HCT116 (cell line): ENCODE data around the gene NDUFA11. TPM values are rescaled to one million over a fixed set of nuclear protein-coding genes. Genes with fewer than 3 reads are reported as not detected.
"Not testable (repeated sequence)": the region's sequence is repeated elsewhere in the genome, so short reads cannot be mapped to it uniquely, and the experiment has no call there.

Experiments used
- ATAC-seq: fragments of 200-7000 bp; cut with Tn5 transposase; 2 replicates; pipeline ENCODE4 v1.9.1; 2020; ENCODE audit warnings: mild to moderate bottlenecking, moderate library complexity
- BruUV-seq: library from RNA; stranded (reverse); fragments of 400-500 nt; replicated peaks from 2 replicates; lab custom pipeline; 2021; lab: Mats Ljungman, UMichigan
- CTCF ChIA-PET: fragments of 300-600 bp; sonication (Branson Sonifier 250); formaldehyde crosslinking; loops from one replicate; lab custom pipeline; 2021; ENCODE audit warnings: antibody characterized with exemption; lab: Charles Lee
- POLR2A ChIA-PET: fragments of 300-600, 350-600 bp; sonication (Branson Sonifier 250); formaldehyde crosslinking; loops from one replicate; lab custom pipeline; 2021; ENCODE audit warnings: antibody characterized with exemption; lab: Charles Lee
- RAD21 ChIA-PET, 2 experiments: fragments of 300-600 bp; sonication (Branson Sonifier 250); formaldehyde crosslinking; loops; one replicate each; lab custom pipeline; 2023; ENCODE audit warnings: low total read pairs in 2 of 2; ENCODE audit not compliant: uncharacterized antibody in 2 of 2, unreplicated experiment in 2 of 2, low non-redundant PET in 1 of 2; lab: Charles Lee
- DNase-seq: peaks from one replicate; pipeline ENCODE4 v3.0.0-alpha.2; 2010; ENCODE audit warnings: low read depth, low spot score
- H2AFZ ChIP-seq: fragments of 200-600 bp; shearing (Covaris generic), sonication (generic); 2 replicates; pipeline ENCODE4 v1.6.1; 2017; ENCODE audit warnings: low read depth, mixed run types, mixed read lengths, antibody characterized with exemption, low read length; ENCODE audit not compliant: poor library complexity, severe bottlenecking
- H3K27ac ChIP-seq: 2 replicates; pipeline ENCODE4 v1.5.1; 2012; ENCODE audit warnings: low read depth, low read length
- H3K27me3 ChIP-seq: fragments of 200-600 bp; sonication (generic); 2 replicates; pipeline ENCODE4 v1.6.1; 2016; ENCODE audit warnings: mixed run types, low read length, mixed read lengths; ENCODE audit not compliant: insufficient read depth
- H3K36me3 ChIP-seq, 2 experiments: fragments of 200-500 bp in 1 of 2; fragments of 200-600 bp in 1 of 2; sonication (Bioruptor generic) in 1 of 2; sonication (generic) in 1 of 2; 2 replicates each; pipeline versions ENCODE4 v1.5.1 to v1.6.1; 2014 to 2016; ENCODE audit warnings: low read length in 2 of 2, inconsistent platforms in 1 of 2, mixed read lengths in 1 of 2, mixed run types in 1 of 2; ENCODE audit not compliant: insufficient read depth in 2 of 2, control insufficient read depth in 1 of 2
- H3K4me1 ChIP-seq, 2 experiments: fragments of 200-600 bp in 1 of 2; sonication (generic) in 1 of 2; 2 replicates each; pipeline versions ENCODE4 v1.5.1 to v1.6.1; 2012 to 2017; ENCODE audit warnings: low read length in 2 of 2, inconsistent platforms in 1 of 2, mild to moderate bottlenecking in 1 of 2, mixed read lengths in 1 of 2, mixed run types in 1 of 2, moderate library complexity in 1 of 2; ENCODE audit not compliant: insufficient read depth in 2 of 2, control insufficient read depth in 1 of 2
- H3K4me2 ChIP-seq: fragments of 200-600 bp; sonication (generic); 2 replicates; pipeline ENCODE4 v1.6.1; 2017; ENCODE audit warnings: mixed run types, low read length, mixed read lengths
- H3K4me3 ChIP-seq, 2 experiments: fragments of 200-600 bp in 1 of 2; sonication (generic) in 1 of 2; replicated peaks in 1 of 2; 2 replicates each; pipeline ENCODE4 v1.5.1; 2011 to 2016; ENCODE audit warnings: low read length in 2 of 2, control low read depth in 1 of 2, low read depth in 1 of 2, mild to moderate bottlenecking in 1 of 2, mixed read lengths in 1 of 2, mixed run types in 1 of 2
- H3K79me2 ChIP-seq: fragments of 200-600 bp; sonication (generic); 2 replicates; pipeline ENCODE4 v1.6.1; 2017; ENCODE audit warnings: mild to moderate bottlenecking, mixed run types, low read length, moderate library complexity, mixed read lengths; ENCODE audit not compliant: insufficient read depth
- H3K9ac ChIP-seq: fragments of 200-600 bp; sonication (generic); 2 replicates; pipeline ENCODE4 v1.6.1; 2016; ENCODE audit warnings: low read length, mixed read lengths
- H3K9me2 ChIP-seq: fragments of 200-600 bp; sonication (generic), shearing (Covaris generic); 2 replicates; pipeline ENCODE4 v1.6.1; 2017; ENCODE audit warnings: mixed run types, mild to moderate bottlenecking, moderate library complexity; ENCODE audit not compliant: insufficient read depth
- H3K9me3 ChIP-seq, 2 experiments: fragments of 200-500 bp in 1 of 2; fragments of 200-600 bp in 1 of 2; sonication (Bioruptor generic) in 1 of 2; sonication (generic) in 1 of 2; 2 replicates each; pipeline ENCODE4 v1.6.1; 2014 to 2017; ENCODE audit warnings: low read length in 2 of 2, mixed read lengths in 2 of 2, inconsistent platforms in 1 of 2, low read depth in 1 of 2, mild to moderate bottlenecking in 1 of 2, mixed run types in 1 of 2, moderate library complexity in 1 of 2; ENCODE audit not compliant: control insufficient read depth in 1 of 2, insufficient read depth in 1 of 2
- H4K20me1 ChIP-seq: fragments of 200-600 bp; sonication (generic), shearing (Covaris generic); 2 replicates; pipeline ENCODE4 v1.6.1; 2017; ENCODE audit warnings: mixed run types, mild to moderate bottlenecking, moderate library complexity; ENCODE audit not compliant: insufficient read depth
- CBX3 ChIP-seq: IDR thresholded peaks from 2 replicates; pipeline ENCODE4 v1.6.1; 2012; ENCODE audit warnings: low read depth
- SRF ChIP-seq: IDR thresholded peaks from 2 replicates; pipeline ENCODE4 v1.6.1; 2012; ENCODE audit warnings: low read depth
- TCF7L2 ChIP-seq: IDR thresholded peaks from 2 replicates; pipeline ENCODE4 v1.7.0; 2011; ENCODE audit warnings: borderline replicate concordance, inconsistent platforms; ENCODE audit not compliant: insufficient read depth, insufficient read length; ENCODE audit errors: extremely low read depth
- ZNF274 ChIP-seq: fragments of 200-500 bp; sonication (Bioruptor generic); IDR thresholded peaks from 2 replicates; pipeline ENCODE4 v1.6.1; 2014; ENCODE audit warnings: mild to moderate bottlenecking, low read depth, low read length, inconsistent platforms
- intact Hi-C: fragments of 100-400 bp; cut with micrococcal nuclease; formaldehyde crosslinking; loops from 2 replicates; pipeline ENCODE4 v1.10.0; 2022
- total RNA-seq: library from RNA; stranded (reverse); gene quantifications from one replicate; pipeline ENCODE4 v1.2.1, GENCODE V29; 2021; ENCODE audit not compliant: unreplicated experiment

NDUFA11 gene
- total RNA-seq, 1 experiment from 2014 or later, result 311 TPM

GRCh38 chr19:5857203-5858081 lies 46.1 kb downstream of the NDUFA11 start:
- DNase-seq, result no peak
- Histone ChIP-seq H3K36me3 (no peaks in the 10 kb centered on the region), H3K4me3 (no peak overlapping the region), H3K4me2 (no peak overlapping the region), H2AFZ (no peak overlapping the region), H3K27me3 (no peaks in the 10 kb centered on the region), H3K79me2 (no peaks in the 10 kb centered on the region), H3K9me2 (no peaks in the 10 kb centered on the region), H3K9me3 (no peaks in the 10 kb centered on the region; a peak in 1 of 4 replicates), H3K27ac (no peak overlapping the region), H3K4me1 (no peaks in the 10 kb centered on the region; a peak in 1 of 4 replicates), H3K9ac (no peak overlapping the region), H4K20me1 (no peaks in the 10 kb centered on the region)
- ChIA-PET RAD21 (no interaction called here), POLR2A (no interaction called here), CTCF (interaction anchor here (1.5 kb wide), 1 partner anchor 53 kb away, joined by 4 read pairs; no protein-coding TSS in a partner anchor)
- no TSS peak for BruUV-seq
- intact Hi-C loops, result no loop called here
- TF ChIP-seq CBX3, result peak; percentile 76; the same call in 1 of the 2 replicates
- no peak for TF ChIP-seq TCF7L2
- no peak for TF ChIP-seq ZNF274
- no peak for TF ChIP-seq SRF
- no peak for ATAC-seq

GRCh38 chr19:5855151-5855550 lies 48.4 kb downstream of the NDUFA11 start:
- DNase-seq, H3K9ac ChIP-seq, H3K36me3 ChIP-seq, H3K27ac ChIP-seq, H3K9me3 ChIP-seq, ATAC-seq, POLR2A ChIA-PET, RAD21 ChIA-PET, intact Hi-C loops, BruUV-seq, H4K20me1 ChIP-seq, H3K27me3 ChIP-seq, H3K79me2 ChIP-seq, H3K9me2 ChIP-seq, H3K4me3 ChIP-seq, H2AFZ ChIP-seq, CTCF ChIA-PET, H3K4me2 ChIP-seq: not testable (repeated sequence)
- peaks cover 12 to 14% of the 10 kb centered on the region in 2 experiments for H3K4me1 ChIP-seq

- H2AFZ ChIP-seq, BruUV-seq, ATAC-seq, H3K79me2 ChIP-seq, DNase-seq, H3K36me3 ChIP-seq, RAD21 ChIA-PET, CTCF ChIA-PET, H4K20me1 ChIP-seq, H3K9me2 ChIP-seq, H3K4me3 ChIP-seq, H3K4me2 ChIP-seq, H3K9ac ChIP-seq, POLR2A ChIA-PET, H3K9me3 ChIP-seq, H3K27ac ChIP-seq, intact Hi-C loops, H3K27me3 ChIP-seq: not testable (repeated sequence)
- H3K4me1 ChIP-seq, result peaks cover 14 to 17% of the 10 kb centered on the region in 2 experiments
These were observed 49.5 kb downstream of the NDUFA11 start for GRCh38 chr19:5854121-5854520.
